Heart left ventricle (tissue), 16 donors: ENCODE data around the gene SNX8. TPM values are rescaled to one million over a fixed set of nuclear protein-coding genes. Genes with fewer than 3 reads are reported as not detected.

Experiments used
- ATAC-seq, 4 donors: fragments of 200-7000 bp; cut with Tn5 transposase; one replicate each; pipeline ENCODE4 v1.9.1; 2020 to 2022; ENCODE audit warnings: moderate library complexity in 4 of 4, mild to moderate bottlenecking in 3 of 4, moderate number of reproducible peaks in 1 of 4
- DNase-seq, 5 donors: peaks; one replicate each; pipeline ENCODE4 v3.0.0-alpha.2; 2020
- H3K27ac ChIP-seq, 12 donors: fragments of 200-600 bp; sonication (generic) in 4 of 12; one replicate each; pipeline versions ENCODE4 v1.5.0 to v1.8.0; 2016 to 2022; ENCODE audit warnings: mild to moderate bottlenecking in 2 of 12
- H3K27me3 ChIP-seq, 9 donors: fragments of 200-600 bp; sonication (generic) in 2 of 9; one replicate each; pipeline versions ENCODE4 v1.5.1 to v1.8.0; 2016 to 2022; ENCODE audit warnings: mild to moderate bottlenecking in 3 of 9
- H3K36me3 ChIP-seq, 9 donors: fragments of 200-600 bp; sonication (generic) in 2 of 9; one replicate each; pipeline versions ENCODE4 v1.5.0 to v1.8.0; 2018 to 2022; ENCODE audit warnings: mild to moderate bottlenecking in 2 of 9
- H3K4me1 ChIP-seq, 12 donors: fragments of 200-600 bp; sonication (generic) in 4 of 12; one replicate each; pipeline versions ENCODE4 v1.5.0 to v1.8.0; 2016 to 2022; ENCODE audit warnings: mild to moderate bottlenecking in 3 of 12
- H3K4me3 ChIP-seq, 12 donors: fragments of 200-600 bp; sonication (generic) in 4 of 12; one replicate each; pipeline versions ENCODE4 v1.5.0 to v1.8.0; 2017 to 2022; ENCODE audit warnings: mild to moderate bottlenecking in 9 of 12, moderate library complexity in 4 of 12
- H3K9me3 ChIP-seq, 12 donors: fragments of 200-600 bp; sonication (generic) in 4 of 12; one replicate each; pipeline versions ENCODE4 v1.5.0 to v1.8.0; 2016 to 2022; ENCODE audit warnings: mild to moderate bottlenecking in 1 of 12
- POLR2A ChIP-seq, 2 donors: fragments of 450-650 bp; IDR thresholded peaks; one replicate each; pipeline ENCODE4 v1.6.1; 2017; ENCODE audit warnings: antibody characterized with exemption in 2 of 2, mild to moderate bottlenecking in 2 of 2, moderate library complexity in 2 of 2
- WGBS, 4 donors: extraction: QIAGEN DNeasy Blood & Tissue Kit in 2 of 4; methylation state at CpG; one replicate each; pipeline versions ENCODE4 v1.1.5 to v1.1.7; 2013 to 2018; 5-methylcytosine and 5-hydroxymethylcytosine counted together
- intact Hi-C, 10 donors: fragments of 100-400 bp; cut with DNase I; formaldehyde crosslinking; loops; one replicate each; pipeline versions ENCODE4 v1.11.1 to v1.14.2; 2022
- polyA plus RNA-seq, 2 donors: library from polyadenylated mRNA; stranded (reverse); fragments of 200-250 nt; gene quantifications; one replicate each; pipeline ENCODE4 v1.2.3, GENCODE V29; 2013
- total RNA-seq, 9 donors: library from RNA; depleted of rRNA in 2 of 9; stranded (reverse); fragments of >200 nt in 2 of 9; fragmentation: NEBNext Ultra II Directional in 3 of 9; extraction: Animal tissue kit (Norgen Biotek cat#: 25700) in 3 of 9; gene quantifications; one replicate each; pipeline versions ENCODE4 v1.1.0 to v1.2.4, GENCODE V29; 2016 to 2023
- TF ChIP-seq, protein P1 (sequence below), 12 donors: fragments of 200-600 bp; sonication (generic) in 4 of 12; IDR thresholded peaks; one replicate each; pipeline versions ENCODE4 v1.5.0 to v1.8.0; 2018 to 2022; ENCODE audit warnings: antibody characterized with exemption in 12 of 12, mild to moderate bottlenecking in 5 of 12
- donor health status: ischemic (EF 13 %, LVEDD 7.1; RV severe dilation, severe dysfunction).
- donor health status: healthy with polysubstance abuse.
- donor health status: DM: no; HTN: yes; CAD: no.
- donor health status: DM: no; HTN: no; CAD: no.
- donor health status: ischemic (EF 25% LVEDD 6.9; RV normal size, moderate dysfunction).
- donor health status: ischemic (EF 25% LVEDD 5.7; RV mildly dilated, moderate dysfunction).
- donor health status: healthy.
- donor health status: DM: yes; HTN: yes; CAD: no.
- donor health status: ischemic (EF 35%, LVEDD 5.7; RV mildly dilated, moderate dysfunction).
- donor health status: nonischemic (EF 11% LVEDD 7.7; RV severe dilation, severe dysfunction).
- donor health status: DM: yes; HTN: yes; CAD: no.
- donor health status: PGD.
- donor health status: ischemic (EF 29% LVEDD 5.4; RV normal size, mild dysfunction).
- donor health status: nonischemic (EF 23%, LVEDD 6.1; RV moderate dilation, normal function).

SNX8 gene
- total and polyA plus RNA-seq, 11 donors = 5.4 to 44.6 (median 19.4) TPM

DNA sequence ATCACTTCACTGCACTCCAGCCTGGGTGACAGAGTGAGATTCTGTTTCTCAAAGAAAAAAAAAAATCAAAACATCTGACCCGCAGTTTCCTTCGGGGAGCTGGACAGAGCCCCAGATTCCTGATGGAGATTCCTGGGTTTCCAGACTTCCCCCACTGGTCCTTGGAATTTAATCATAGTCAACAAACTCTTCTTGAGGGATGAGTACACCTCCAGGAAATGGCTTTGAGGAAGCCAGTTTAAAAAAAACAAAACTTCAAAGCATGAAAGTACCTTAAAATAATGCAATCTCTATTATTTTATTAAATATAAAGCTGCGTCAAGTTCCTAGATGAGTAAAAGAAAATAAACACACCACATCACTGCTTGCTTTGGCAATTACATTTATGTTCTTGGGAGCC is 80.3 kb downstream of the SNX8 start:
- Histone ChIP-seq H3K9me3 (no peaks in the 10 kb centered on the region), H3K4me3 (no peak overlapping the region), H3K36me3 (peaks cover 0 to 56% (median 48%) of the 10 kb centered on the region in 9 donors), H3K4me1 (peaks cover 2 to 48% (median 22%) of the 10 kb centered on the region in 12 donors), H3K27ac (peak overlapping the region in 1 of 12 donors; percentile 15), H3K27me3 (no peaks in the 10 kb centered on the region)
- 54 to 73% (median 63%) methylated on average over 3 of the region's 3 CpGs for whole genome bisulfite sequencing, 4 donors
- intact Hi-C loops = loop anchor here in 1 of 10 donors (5.0 kb wide), 1 partner anchor 113 kb away; no protein-coding TSS in a partner anchor
- DNase-seq (no peak), ATAC-seq (no peak)
- TF ChIP-seq POLR2A (IDR thresholded peaks at IDR 0.05) = no peak
- TF ChIP-seq, protein P1, sequence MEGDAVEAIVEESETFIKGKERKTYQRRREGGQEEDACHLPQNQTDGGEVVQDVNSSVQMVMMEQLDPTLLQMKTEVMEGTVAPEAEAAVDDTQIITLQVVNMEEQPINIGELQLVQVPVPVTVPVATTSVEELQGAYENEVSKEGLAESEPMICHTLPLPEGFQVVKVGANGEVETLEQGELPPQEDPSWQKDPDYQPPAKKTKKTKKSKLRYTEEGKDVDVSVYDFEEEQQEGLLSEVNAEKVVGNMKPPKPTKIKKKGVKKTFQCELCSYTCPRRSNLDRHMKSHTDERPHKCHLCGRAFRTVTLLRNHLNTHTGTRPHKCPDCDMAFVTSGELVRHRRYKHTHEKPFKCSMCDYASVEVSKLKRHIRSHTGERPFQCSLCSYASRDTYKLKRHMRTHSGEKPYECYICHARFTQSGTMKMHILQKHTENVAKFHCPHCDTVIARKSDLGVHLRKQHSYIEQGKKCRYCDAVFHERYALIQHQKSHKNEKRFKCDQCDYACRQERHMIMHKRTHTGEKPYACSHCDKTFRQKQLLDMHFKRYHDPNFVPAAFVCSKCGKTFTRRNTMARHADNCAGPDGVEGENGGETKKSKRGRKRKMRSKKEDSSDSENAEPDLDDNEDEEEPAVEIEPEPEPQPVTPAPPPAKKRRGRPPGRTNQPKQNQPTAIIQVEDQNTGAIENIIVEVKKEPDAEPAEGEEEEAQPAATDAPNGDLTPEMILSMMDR (IDR thresholded peaks at IDR 0.05) = no peak

DNA sequence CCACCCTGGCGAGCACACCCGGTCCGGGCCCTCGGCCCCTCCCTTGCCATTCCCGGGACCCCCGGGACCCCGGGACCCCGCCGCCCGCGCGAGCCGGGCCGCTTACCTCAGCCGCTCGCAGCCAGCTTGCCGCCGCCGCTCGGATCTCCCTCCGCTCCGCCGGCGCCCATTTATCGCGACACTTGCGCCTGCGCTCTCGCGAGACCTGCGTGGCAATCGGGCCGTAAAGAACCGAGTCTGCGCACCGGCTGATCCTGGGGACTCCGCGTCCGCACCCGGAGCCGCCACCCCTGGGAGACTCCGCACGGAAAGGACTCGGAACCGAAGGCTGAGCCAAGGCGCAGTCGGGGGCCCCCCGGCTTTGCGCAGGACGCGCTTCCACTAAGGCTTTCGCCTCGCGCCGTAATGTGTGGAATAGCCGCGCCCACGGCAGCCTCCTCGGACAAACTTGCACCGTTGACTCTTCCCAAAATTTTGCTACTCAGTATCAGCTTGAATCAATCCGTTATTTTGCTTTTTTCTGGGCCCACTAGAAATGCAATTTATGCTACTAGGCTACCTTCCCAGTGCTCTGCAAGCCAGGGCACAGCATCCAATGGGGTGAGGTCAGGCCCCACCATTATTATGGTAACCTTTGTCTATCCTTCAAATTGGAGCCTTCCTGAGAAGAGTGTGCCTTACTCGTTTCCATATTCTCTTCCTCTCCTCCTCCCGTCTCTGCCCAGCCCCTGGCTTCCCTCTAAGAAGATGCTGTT is 81.3 kb downstream of the SNX8 start, which contains the start of gene MAD1L1:
TSS of gene MAD1L1 (minus strand) at position 180 of the 755 bp plus-strand sequence. CDS start 2,812 bp downstream, outside the sequence.
- peak within 1 kb of the TSS; percentile 82 to 100 (median 96) for H3K4me3 ChIP-seq
- DNase-seq (peak; percentile 90 to 96 (median 91)), ATAC-seq (peak; percentile 74 to 94 (median 92))
- H3K27me3 ChIP-seq = no peaks in the 10 kb centered on the region
- H3K36me3 ChIP-seq = peaks cover 0 to 52% (median 42%) of the 10 kb centered on the region in 9 donors
- intact Hi-C loops = loop anchor here in 1 of 10 donors (5.0 kb wide), 1 partner anchor 114 kb away; no protein-coding TSS in a partner anchor
- no peaks in the 10 kb centered on the region for H3K9me3 ChIP-seq
- H3K4me1 ChIP-seq = peaks cover 2 to 41% (median 22%) of the 10 kb centered on the region in 12 donors
- WGBS, 4 donors = 0 to 1% (median 0%) methylated on average over 34 to 63 of the region's 63 CpGs
- peak in 1 of 2 donors; percentile 56 for TF ChIP-seq POLR2A (IDR thresholded peaks at IDR 0.05)
- TF ChIP-seq, protein P1 (IDR thresholded peaks at IDR 0.05) = peak in 1 of 12 donors; percentile 8
- H3K27ac ChIP-seq = peak within 1 kb of the TSS in 11 of 12 donors; percentile 24 to 87 (median 79)

DNA sequence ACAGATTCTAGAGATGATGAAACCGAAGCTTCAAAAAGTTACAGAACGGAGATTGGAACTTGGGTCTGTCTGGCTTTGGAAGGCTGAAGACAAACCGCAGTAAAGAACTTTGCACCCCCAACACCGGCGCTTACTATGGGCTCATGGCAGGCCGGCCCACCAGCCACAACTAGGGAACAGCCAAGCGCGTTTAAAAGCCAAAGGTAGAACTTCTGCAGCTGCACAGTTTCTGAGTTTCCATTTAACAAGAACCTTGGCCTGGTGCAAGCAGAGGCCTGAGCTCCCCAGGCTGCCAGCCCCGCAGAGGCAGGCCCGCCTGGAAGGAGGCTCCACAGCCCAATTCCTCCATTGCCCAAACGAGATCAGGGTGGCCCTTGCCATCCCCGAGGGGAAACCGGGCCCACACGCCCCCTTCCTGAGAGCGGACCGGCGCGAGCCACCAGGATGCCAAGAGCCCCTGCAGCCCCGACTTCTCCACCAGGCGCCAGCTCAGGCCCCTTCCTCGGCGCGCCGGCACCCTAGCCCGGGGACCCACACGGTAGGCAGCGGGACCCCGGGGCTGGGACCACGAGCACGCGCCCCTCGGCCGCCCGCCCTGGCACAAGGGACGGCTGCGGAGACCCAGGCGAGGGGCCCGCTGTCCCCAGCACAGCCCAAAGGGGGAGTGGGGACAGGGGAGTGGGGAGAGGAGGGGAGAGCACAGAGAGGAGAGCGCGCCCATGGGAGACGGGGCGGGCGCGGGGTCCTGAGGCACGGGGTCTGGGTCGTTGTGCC is 82.1 kb downstream of the SNX8 start:
- no peak for DNase-seq
- H3K4me1 ChIP-seq = peaks cover 2 to 33% (median 22%) of the 10 kb centered on the region in 12 donors
- peak; percentile 1 to 62 (median 24) for ATAC-seq
- H3K9me3 ChIP-seq = no peaks in the 10 kb centered on the region
- 3 to 6% (median 3%) methylated on average over 24 to 46 of the region's 46 CpGs for WGBS, 4 donors
- peaks cover 0 to 51% (median 41%) of the 10 kb centered on the region in 9 donors for H3K36me3 ChIP-seq
- H3K4me3 ChIP-seq = peak overlapping the region; percentile 82 to 100 (median 96)
- TF ChIP-seq, protein P1 (IDR thresholded peaks at IDR 0.05) = no peak
- intact Hi-C loops = loop anchor here in 1 of 10 donors (5.0 kb wide), 1 partner anchor 115 kb away; no protein-coding TSS in a partner anchor
- H3K27ac ChIP-seq = peak overlapping the region in 11 of 12 donors; percentile 24 to 87 (median 79)
- H3K27me3 ChIP-seq = no peaks in the 10 kb centered on the region
